A549 treated with AZD9567 at 1 μM for 4 hours (cell line): ENCODE data around the gene LPGAT1. TPM values are rescaled to one million over a fixed set of nuclear protein-coding genes. Genes with fewer than 3 reads are reported as not detected.

Experiments
- total RNA-seq: library from RNA; stranded (reverse); fragments of 200-300 nt; extraction: Qiagen RNA extraction; gene quantifications from 5 replicates; pipeline ENCODE4 v1.2.3, GENCODE V29; 2022; ENCODE audit not compliant: insufficient read depth

Gene LPGAT1, protein sequence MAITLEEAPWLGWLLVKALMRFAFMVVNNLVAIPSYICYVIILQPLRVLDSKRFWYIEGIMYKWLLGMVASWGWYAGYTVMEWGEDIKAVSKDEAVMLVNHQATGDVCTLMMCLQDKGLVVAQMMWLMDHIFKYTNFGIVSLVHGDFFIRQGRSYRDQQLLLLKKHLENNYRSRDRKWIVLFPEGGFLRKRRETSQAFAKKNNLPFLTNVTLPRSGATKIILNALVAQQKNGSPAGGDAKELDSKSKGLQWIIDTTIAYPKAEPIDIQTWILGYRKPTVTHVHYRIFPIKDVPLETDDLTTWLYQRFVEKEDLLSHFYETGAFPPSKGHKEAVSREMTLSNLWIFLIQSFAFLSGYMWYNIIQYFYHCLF
- 18.3 to 28.9 TPM (median 24.5 TPM) in 5 replicates for total RNA-seq

DNA sequence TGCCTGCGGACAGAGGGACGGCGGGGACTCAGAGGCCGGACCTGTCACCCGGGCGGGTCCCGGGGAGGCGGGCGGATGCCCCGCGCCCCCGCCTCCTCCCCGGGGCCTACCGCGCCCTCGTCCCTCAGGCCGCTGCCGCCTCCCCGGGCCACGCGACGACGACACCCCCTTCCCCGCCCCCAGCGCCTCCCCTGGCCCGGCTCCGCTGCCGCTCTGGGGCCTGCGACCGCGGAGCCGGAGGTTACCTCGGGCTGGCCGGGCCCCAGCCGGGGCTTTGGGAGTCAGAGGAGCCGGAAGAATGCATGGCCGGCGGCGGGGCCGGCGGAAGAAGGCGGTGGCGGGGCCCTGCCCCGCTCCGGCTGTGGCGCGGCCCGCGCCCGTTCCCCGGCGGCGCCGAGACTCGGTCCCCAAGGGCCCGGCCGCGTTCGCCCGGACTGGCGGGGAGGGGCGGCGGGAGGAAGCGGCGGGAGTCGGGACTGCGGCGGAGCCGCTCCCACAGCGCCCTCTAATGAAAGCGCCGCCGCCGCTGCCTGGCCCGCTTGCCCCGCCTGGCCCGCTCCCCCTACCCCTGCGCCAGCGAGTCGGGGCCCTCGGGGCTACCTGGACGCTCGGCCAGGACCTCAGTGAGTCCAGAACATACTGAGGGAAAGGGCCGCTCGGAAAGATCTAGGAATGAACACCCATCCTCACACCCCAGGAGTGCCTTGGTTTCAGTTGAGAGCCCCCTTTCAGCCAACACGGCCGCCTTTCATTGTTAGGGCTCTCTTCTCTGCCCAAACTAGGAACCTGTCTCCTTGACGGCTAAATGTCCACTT is at the start of gene LPGAT1:
TSS of gene LPGAT1 (minus strand) at position 436 of the 815 bp plus-strand sequence. CDS start 1,467 bp downstream, outside the sequence.

Other genes with a start within 250 kb of the LPGAT1 start
- gene NEK2, start 155.1 kb downstream of the LPGAT1 start, total RNA-seq, result 36.8 to 45.0 TPM (median 40.1 TPM) in 5 replicates
- 19.7 to 30.7 TPM (median 21.8 TPM) in 5 replicates for gene INTS7, start 204.8 kb upstream of the LPGAT1 start, total RNA-seq
- gene DTL, start 205.0 kb upstream of the LPGAT1 start, total RNA-seq, result 20.2 to 38.5 TPM (median 23.6 TPM) in 5 replicates